ENCODE measurements around the gene RETN.

The RETN gene

GRCh38 chr19:7629347-7630054 is 39.3 kb upstream of the RETN start, which contains the start of the genes PET100 and XAB2:
Gene PET100 (plus strand): TSS chr19:7629793. CDS start chr19:7629834, 41 bp downstream.
Gene XAB2 (minus strand): TSS chr19:7629545. CDS start chr19:7629527, 18 bp downstream.
- H3K9me3 ChIP-seq (ENCODE audit: severe bottlenecking) = no peaks in the 10 kb centered on the region
- peaks cover 33% of the 10 kb centered on the region for H3K36me3 ChIP-seq
- peak; percentile 96 for DNase-seq
- H3K4me3 ChIP-seq (ENCODE audit: low read depth, low read length) = peak within 1 kb of the TSS; percentile 92
- peak within 1 kb of the TSS; percentile 93 for H3K27ac ChIP-seq
- no peaks in the 10 kb centered on the region for H3K27me3 ChIP-seq (ENCODE audit: insufficient read depth, low read depth, severe bottlenecking)
- no peak for TF ChIP-seq CTCF (IDR thresholded peaks at IDR 0.05; ENCODE audit: low read depth, low read length)

GRCh38 chr19:7631577-7631976 is 37.3 kb upstream of the RETN start:
- H3K36me3 ChIP-seq = peaks cover 22% of the 10 kb centered on the region
- H3K4me3 ChIP-seq (ENCODE audit: low read depth, low read length) = no peak overlapping the region
- TF ChIP-seq CTCF (IDR thresholded peaks at IDR 0.05; ENCODE audit: low read depth, low read length) = no peak
- no peak for DNase-seq
- H3K9me3 ChIP-seq (ENCODE audit: severe bottlenecking) = no peaks in the 10 kb centered on the region
- H3K27ac ChIP-seq = no peak overlapping the region
- no peaks in the 10 kb centered on the region for H3K27me3 ChIP-seq (ENCODE audit: insufficient read depth, low read depth, severe bottlenecking)

- Histone ChIP-seq H3K27ac (no peak overlapping the region), H3K27me3 (ENCODE audit: insufficient read depth, low read depth, severe bottlenecking) (no peaks in the 10 kb centered on the region), H3K9me3 (ENCODE audit: severe bottlenecking) (no peaks in the 10 kb centered on the region), H3K36me3 (peaks cover 16% of the 10 kb centered on the region), H3K4me3 (ENCODE audit: low read depth, low read length) (no peak overlapping the region)
- no peak for DNase-seq
- TF ChIP-seq CTCF (IDR thresholded peaks at IDR 0.05; ENCODE audit: low read depth, low read length) = no peak
Observed at GRCh38 chr19:7632340-7633203, 36.3 kb upstream of the RETN start.

- TF ChIP-seq CTCF (IDR thresholded peaks at IDR 0.05; ENCODE audit: low read depth, low read length) = no peak
- Histone ChIP-seq H3K36me3 (peaks cover 16% of the 10 kb centered on the region), H3K9me3 (ENCODE audit: severe bottlenecking) (no peaks in the 10 kb centered on the region), H3K27me3 (ENCODE audit: insufficient read depth, low read depth, severe bottlenecking) (no peaks in the 10 kb centered on the region), H3K27ac (no peak within 1 kb of the TSS; the same call in 1 of the 2 replicates), H3K4me3 (ENCODE audit: low read depth, low read length) (no peak within 1 kb of the TSS)
- no peak for DNase-seq
Observed at GRCh38 chr19:7633698-7634097, 35.2 kb upstream of the RETN start, which contains the start of gene PCP2. Gene PCP2 (minus strand): TSS chr19:7633719. CDS start chr19:7633457, 262 bp downstream.

GRCh38 chr19:7635670-7636069 is 33.2 kb upstream of the RETN start:
- DNase-seq = no peak
- Histone ChIP-seq H3K36me3 (peaks cover 12% of the 10 kb centered on the region), H3K4me3 (ENCODE audit: low read depth, low read length) (no peak overlapping the region)

More at GRCh38 chr19:7635670-7636069, 33.2 kb upstream of the RETN start:
- Histone ChIP-seq H3K27ac (no peak overlapping the region), H3K9me3 (ENCODE audit: severe bottlenecking) (no peaks in the 10 kb centered on the region), H3K27me3 (ENCODE audit: insufficient read depth, low read depth, severe bottlenecking) (no peaks in the 10 kb centered on the region)
- TF ChIP-seq CTCF (IDR thresholded peaks at IDR 0.05; ENCODE audit: low read depth, low read length) = no peak

Measured in WERI-Rb-1 (cell line).